Testis (tissue), 2 donors: Measurements from ENCODE around the gene TFEB.

ENCODE experiments used
- CTCF ChIP-seq, 3 experiments: fragments of 450-650 bp in 2 of 3; fragments of 200-600 bp in 1 of 3; sonication (generic) in 1 of 3; IDR thresholded peaks; one replicate each; pipeline ENCODE4 v1.5.1; 2016 to 2019; ENCODE audit warnings: antibody characterized with exemption in 3 of 3, mild to moderate bottlenecking in 2 of 3, moderate library complexity in 1 of 3
- POLR2A ChIP-seq: fragments of 450-650 bp; IDR thresholded peaks from one replicate; pipeline ENCODE4 v1.6.1; 2017; ENCODE audit warnings: antibody characterized with exemption, mild to moderate bottlenecking, moderate library complexity

GRCh38 chr6:41696788-41697187 is 38.6 kb downstream of the TFEB start:
- TF ChIP-seq CTCF (IDR thresholded peaks at IDR 0.05) (no peak), POLR2A (no peak)
